Measurements from ENCODE around the gene RPS27A.
"Not testable (repeated sequence)": the region's sequence is repeated elsewhere in the genome, so short reads cannot be mapped to it uniquely, and the experiment has no call there.

- TF ChIP-seq CTCF, POLR2A, POLR2AphosphoS5, EP300 (IDR thresholded peaks at IDR 0.05): not testable (repeated sequence)
Observed at GRCh38 chr2:55274346-55274745, 41.9 kb downstream of the RPS27A start.
